ENCODE data around the gene NCAPG2. TPM values are rescaled to one million over a fixed set of nuclear protein-coding genes. Genes with fewer than 3 reads are reported as not detected.

NCAPG2 gene
- total RNA-seq, 2 donors from 2014 or later, result 6.4 to 8.6 TPM

DNA sequence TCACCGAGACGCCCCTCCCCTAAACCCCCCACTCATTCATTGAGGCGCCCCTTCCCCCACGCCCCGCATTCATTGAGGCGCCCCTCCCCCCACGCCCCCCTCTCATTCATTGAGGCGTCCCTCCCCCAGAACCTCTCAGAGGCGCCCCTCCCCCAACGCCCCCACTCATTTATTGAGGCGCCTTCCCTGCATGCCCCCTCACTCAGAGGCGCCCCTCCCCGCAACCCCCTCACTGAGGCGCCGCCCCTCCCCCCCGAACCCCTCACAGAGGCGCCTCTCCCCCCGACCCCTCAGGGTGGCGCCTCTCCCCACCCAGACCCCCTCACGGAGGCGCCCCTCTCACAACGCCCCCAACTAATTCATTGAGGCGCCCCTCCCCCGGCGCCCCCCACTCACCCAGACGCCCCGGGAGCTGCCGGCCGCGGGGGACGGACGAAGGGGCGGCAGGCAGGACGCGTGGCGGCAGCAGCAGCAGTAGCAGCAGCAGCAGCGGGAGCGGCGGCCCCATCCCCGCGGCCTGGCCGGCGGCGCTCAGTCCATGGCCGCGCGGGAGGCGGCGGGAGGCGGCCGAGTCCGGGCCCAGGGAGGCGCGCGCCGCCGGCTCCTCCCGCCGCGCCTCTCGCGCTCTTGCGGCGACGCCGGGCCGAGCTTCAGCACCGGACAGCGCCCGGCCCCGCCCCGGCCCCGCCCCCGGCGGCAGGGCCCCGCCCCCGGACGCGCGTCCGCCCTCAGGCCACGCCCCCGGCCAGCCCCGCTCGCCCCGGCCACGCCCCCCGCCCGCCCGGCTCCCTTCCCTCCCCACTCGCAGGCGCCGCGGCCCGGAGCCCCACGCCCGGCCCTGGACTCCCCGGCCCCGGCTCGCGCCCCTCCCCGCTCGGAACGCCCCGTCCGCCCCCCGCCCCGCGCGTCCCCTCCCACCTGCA lies 117.2 kb downstream of the NCAPG2 start, which contains the start of gene PTPRN2:
PTPRN2 (minus strand) TSS at position 662 of the 923 bp plus-strand sequence.
- ATAC-seq (peak; percentile 92 to 96), DNase-seq (peak; percentile 60)
- intact Hi-C loops (cut with DNase I), result no loop called here

DNA sequence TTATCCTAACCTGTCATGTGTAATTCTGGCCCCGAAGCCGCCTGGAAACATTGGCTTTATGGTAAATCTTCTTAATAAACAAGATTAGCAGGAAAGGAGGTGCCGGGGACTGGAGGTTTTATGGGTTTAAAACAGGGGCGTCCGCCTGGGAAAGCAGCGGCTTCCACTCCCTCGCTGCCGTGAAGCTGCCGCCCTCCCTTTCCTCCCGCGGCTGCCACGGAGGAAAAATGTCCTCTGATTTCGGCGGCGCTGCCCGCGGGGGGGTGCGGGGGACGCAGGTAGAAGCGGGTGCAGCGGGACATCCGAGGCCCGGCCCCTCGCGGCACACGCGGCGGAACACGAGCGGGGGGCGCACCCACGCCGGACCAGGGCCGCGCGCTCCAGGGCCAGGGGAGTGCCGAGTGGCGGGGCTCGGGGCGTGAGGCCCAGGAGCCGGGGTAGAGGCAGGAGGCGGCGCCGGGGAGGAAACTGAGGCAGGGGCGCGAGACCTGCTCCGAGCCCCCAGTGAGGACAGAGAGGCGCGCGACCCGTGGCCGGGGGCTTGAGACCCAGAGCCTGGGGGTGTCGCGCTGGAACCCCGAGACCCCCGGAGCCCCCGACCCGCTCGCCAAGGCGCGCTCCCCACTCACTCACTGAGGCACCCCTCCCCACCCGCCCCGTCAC lies 118.0 kb downstream of the NCAPG2 start:
- ATAC-seq, result no peak

DNA sequence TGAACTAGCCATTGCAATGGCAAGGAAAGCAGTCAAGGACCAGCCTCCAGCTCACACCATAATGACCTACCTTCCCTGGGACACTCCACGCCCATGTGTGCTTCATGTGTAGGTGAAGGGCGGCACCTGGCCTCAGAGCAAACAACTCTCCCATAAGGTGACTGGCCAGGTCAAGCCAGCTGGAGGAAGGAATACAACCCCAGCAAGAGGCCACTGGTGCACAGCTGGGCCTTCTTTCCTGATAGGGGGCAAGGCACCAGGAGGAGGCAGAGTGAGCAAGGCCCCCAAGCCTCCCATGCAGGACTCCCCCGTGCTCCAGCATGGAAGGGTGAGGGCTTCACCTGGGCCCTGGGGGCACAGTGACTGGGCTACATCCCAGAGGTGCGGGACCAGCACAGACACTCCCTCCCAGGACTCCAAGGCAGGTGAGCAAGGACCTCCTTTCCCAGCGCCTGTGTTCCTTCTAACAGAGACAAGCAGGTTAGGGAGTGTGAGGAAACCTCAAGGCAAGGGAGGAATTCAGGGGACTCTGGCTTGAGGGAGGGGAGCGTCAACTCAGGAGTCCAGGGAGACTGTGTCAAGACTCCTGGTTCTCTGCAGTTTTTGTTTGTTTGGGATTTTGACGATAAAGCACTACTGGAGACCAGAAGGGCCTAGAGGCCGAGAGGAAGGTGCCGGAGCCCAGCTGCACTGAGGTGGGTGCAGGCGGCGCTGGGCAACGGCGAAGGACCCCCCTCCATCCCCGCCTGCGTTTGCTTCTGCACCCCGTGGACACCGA lies 118.7 kb downstream of the NCAPG2 start:
- ATAC-seq (no peak), DNase-seq (no peak)
- intact Hi-C loops (cut with DNase I), result no loop called here

More for the DNA sequence above, 118.0 kb downstream of the NCAPG2 start:
- no peak for DNase-seq
- intact Hi-C loops (cut with DNase I), result no loop called here

DNA sequence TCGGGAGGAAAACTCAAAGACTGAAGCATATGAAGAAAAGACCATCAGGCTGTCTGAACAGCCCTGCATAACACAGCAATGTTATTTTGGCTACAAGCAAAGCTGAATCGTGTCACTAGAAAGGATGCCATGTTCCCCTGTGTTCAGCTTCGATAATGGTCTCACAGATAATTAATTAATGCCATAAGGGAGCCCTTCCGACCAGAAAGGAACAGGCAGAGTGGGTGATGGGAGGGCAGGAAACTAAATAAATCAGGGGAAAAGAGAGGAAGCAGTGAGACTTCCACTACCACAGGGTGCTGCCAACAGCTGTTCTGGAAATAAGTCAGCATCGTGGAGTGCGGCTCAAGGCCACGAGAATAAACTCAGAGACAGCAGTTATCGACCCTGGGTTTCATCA lies 120.2 kb downstream of the NCAPG2 start:
- ATAC-seq (no peak), DNase-seq (no peak)
- intact Hi-C loops (cut with DNase I), result no loop called here

DNA sequence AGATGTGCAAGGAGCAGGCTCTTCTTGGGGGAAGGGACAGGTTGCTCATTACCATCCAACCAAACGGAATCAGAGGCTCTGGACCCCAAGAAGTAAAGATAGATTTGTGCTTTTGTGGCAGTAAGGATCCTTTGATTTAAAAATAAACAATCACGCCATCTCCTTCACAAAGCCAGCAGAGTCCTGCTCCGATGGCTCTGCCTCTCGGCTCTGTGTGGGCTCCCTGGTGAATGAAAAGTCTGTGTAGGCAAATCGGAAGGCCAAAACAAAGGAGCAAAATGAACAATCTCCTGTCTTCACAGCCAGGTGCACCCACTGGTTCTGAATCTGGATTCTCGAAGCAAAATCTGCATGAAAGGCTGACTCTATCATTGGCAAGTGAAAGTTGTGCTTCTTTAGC lies 120.8 kb downstream of the NCAPG2 start:
- no peak for ATAC-seq
- intact Hi-C loops (cut with DNase I), result no loop called here
- DNase-seq, result no peak

DNA sequence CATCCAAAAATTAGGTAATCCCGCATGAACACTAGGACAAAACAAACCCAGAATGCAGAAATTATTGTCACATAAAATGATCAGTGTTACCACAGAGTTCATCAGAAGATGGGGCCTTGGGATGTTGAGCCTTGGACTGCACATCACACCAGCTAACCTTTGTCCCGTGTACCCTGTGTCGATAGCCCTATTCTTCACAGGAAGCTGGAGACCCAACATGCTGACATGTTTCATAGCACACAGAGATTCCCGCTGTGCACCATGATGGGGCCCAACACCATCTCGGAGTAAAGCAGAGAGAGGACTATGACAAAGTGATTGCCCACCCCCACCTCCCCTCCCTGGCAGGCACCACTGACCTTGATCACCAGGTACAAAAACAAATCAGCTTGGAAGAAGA lies 121.5 kb downstream of the NCAPG2 start:
- no peak for ATAC-seq
- no peak for DNase-seq
- intact Hi-C loops (cut with DNase I), result no loop called here

DNA sequence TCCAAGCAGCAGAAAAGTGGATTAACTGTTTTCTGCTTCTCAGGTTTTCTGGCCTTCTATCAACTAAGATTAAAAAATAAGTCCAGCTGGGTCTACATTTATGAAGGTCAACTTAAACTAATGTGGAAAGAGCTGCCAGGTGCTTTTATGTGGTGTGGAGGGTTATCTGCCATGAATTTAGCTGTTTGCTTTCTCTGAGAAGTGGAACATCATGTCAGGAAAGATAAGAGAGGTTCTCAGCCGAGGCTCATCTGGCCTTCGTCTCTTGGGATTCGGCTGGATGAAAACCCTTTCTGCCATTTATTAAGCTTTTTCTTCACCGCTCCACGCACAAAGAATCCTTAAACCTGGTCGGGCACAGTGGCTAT lies 122.5 kb downstream of the NCAPG2 start:
- DNase-seq (no peak), ATAC-seq (no peak)
- intact Hi-C loops (cut with DNase I), result no loop called here

DNA sequence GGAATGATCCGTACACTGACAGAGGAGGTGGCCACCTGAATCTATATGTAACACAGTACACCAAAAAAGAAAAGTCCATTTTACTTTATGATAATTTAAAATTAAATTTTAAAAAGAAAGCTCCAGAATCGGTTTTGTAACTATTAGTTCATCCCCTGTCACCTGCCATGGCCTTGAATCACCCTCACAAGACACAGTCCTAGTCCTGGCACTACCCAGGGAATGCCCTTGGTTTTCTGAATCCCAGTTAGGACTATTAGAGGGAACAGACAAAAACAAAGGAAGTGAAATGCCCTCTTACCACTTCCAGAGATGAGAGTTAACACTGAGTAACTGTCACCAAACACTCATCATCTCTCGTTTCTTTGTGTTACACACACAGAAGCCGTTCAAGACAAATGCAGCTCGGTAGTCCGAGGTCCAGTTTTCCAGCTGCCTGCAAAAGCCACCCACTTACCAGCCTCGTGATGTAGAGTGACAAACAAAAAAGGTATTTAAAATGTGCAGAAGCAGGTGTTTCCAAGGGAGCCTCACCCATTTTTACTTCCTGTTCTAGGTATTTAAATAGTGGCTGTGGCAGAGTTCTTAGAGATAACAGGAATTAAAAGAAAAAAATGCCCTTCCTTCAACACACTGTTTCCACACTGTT lies 123.0 kb downstream of the NCAPG2 start:
- ATAC-seq, result no peak
- intact Hi-C loops (cut with DNase I), result no loop called here
- no peak for DNase-seq

Small RNAs within 50 kb of the gene (microRNA-seq; reads per million reads assigned to microRNA genes)
- 0 reads per million in 2 donors for gene MIR5707

Other genes starting within 250 kb of the NCAPG2 start
- 1 to 10 TPM; 1.9 to 2.3 TPM for gene PTPRN2, start 117.0 kb downstream of the NCAPG2 start, total RNA-seq
- gene ESYT2, start 124.7 kb upstream of the NCAPG2 start, total RNA-seq, result 10 to 100 TPM; 46.5 to 79.3 TPM
- gene DYNC2I1, start 151.8 kb upstream of the NCAPG2 start, total RNA-seq, result 10 to 100 TPM; 22.0 to 33.5 TPM

Measured in left cardiac atrium (tissue), 4 donors.